NCI-H1105 treated with DMSO at 0.1 percent for 48 hours (cell line): Measurements from ENCODE around the gene SLC9A8.
"Not testable (repeated sequence)": the region's sequence is repeated elsewhere in the genome, so short reads cannot be mapped to it uniquely, and the experiment has no call there.

Experiments used
- DNase-seq: peaks from one replicate; lab custom pipeline; 2025; lab: John Stamatoyannopoulos, UW

SLC9A8 gene

DNA sequence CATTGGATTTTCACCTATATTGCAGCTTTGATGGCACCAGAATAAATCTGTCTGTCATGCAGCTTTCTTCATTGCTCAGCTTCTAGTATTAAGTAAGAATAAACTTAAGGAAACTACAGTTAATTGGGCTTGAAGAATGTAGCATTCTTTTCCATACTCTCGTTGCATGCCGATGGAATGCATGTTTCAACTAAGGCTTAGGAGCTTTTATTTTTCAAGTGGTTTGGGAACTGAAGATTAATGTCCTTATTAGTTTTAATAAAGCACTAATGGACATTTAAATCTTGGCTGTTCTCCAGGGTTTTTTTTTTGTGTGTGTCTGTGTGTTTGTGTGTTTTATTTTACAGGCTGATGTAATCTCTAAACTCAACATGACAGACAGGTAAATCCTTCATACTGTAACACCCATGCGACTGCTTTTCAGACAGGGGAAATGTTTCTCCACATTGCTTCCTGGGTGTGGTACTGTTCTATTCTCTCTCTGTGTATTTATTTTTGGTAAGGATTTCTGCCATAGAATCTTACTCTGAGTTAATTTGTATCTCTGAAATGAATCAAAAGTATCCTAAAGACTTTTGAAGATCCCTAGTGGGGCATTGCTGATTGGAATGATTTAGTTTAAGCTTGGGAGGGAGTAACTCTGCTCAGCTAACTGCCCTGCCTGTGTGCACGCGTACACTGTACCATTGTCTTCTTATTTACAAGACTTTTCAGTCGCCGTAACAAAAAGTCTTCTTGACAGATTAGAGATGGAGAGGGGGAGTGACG is 38.0 kb downstream of the SLC9A8 start:
- DNase-seq = no peak

GRCh38 chr20:49851231-49851705 is 38.6 kb downstream of the SLC9A8 start:
- no peak for DNase-seq

DNA sequence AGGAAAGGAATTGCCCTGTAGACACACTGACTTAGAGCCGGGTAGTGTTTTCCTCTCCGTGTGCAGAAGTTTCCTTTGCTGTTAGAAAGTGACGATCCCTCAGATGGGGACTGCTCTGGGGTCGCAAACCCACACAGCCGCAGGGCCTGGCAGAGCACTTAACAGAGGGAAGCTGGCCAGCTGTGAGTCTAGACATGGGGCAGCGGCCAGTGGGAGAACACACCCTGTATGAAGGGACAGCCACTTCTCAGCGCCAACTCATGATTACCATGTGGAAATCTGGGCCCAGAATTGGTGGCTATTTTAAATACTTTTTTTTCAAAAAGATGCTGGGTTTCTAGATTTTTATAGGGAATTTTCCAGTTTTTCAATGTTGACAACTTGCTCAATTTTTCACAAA is 39.4 kb downstream of the SLC9A8 start:
- DNase-seq = no peak

DNA sequence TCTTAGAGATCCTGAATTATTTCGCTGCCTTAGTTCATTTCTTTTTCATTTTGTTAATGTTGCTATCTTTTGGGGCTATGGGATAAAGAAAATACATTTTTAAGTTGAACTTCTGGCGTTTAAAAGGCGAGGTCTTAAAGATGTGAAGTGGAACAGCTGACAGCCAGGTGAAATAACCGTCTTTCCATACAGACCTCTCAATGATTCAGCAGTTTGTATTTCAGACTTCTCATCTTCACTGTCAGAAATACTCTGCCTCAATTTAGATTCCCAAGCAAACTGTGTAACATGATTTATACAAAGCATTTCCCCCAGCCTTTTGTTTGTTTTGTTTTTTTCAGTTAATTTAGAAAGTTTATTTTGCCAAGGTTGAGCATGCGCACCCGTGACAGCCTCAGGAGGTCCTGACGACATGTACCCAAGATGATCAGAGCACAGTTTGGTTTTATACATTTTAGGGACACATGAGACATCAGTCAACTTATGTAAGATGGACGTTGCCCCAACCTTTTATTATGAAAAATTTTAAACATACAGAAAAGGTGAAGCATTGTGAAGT is 40.0 kb downstream of the SLC9A8 start:
- DNase-seq = no peak

DNA sequence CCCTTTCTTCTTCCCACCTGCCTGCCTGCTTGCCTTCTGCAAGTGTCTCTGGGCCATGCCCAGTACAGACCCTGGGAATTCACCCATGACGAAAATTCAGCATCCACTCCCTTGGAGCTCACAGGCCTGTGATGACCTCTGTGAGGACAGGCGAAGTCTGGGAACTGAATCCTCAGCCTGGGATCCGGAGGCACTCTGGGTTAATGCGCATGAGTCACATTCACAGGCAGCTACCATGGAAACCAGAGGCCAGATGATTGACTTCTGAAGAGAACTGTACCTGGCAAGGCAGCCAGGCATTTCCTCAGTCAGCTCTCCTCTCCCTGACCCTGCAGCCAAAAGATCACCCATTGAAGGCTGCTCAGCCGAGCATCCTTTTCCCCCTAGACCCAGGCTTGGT is 41.0 kb downstream of the SLC9A8 start:
- DNase-seq = no peak

DNA sequence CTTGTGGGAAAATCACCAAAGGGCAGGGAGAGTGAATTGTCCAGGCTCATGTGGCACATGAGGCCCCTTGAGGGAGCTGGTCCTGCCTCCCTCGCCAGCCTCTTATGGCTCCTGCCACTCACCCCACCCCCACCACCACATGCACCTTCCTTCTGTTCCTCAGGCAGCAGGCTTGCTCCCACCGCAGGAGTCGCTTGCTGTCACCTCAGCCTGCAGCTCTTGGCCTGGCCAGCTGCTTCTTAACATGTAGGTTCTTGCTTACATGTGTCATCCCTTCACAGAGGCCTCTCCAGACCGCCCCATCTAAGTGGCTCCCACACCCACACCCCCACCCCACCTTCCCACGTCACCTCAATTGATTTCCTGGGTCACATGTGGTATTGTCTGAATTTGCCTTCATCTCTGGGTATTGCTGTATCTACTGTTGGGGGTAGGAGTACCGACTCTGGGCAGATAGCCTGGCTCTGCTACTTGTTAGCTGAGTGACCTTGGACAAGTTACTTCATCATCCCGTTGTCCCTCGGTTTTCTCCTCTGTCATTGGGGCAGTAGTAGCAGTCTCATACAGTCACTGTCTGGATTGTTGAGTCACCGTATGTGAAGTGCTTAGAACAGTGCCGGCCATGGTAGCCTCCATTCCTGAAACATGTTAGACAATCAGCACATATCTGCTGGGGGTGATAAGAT is 41.7 kb downstream of the SLC9A8 start:
- no peak for DNase-seq

- no peak for DNase-seq
These were observed 44.3 kb downstream of the SLC9A8 start for GRCh38 chr20:49856904-49857303.

- DNase-seq = no peak
These were observed 45.5 kb downstream of the SLC9A8 start for GRCh38 chr20:49858076-49858585.

GRCh38 chr20:49859011-49859410 is 46.4 kb downstream of the SLC9A8 start:
- no peak for DNase-seq

DNA sequence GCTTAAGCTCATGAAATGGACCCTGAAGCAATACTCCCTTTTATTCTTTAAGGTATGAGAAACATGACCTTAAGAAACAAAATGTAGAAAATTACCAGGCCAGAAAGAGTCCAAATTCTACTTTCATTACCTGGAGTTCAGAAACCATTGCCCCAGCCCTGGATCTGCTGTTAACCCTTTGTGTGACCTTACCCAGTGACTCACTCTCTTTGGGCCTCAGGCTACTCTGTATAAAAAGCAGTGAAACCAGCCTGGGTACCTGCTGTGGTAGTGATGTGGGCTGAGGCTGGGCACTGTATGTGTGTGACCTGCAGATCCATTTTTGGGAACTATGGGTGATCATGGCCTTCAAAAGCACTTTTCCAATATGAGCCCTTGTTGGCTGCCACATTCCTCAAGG is 47.2 kb downstream of the SLC9A8 start:
- no peak for DNase-seq

DNA sequence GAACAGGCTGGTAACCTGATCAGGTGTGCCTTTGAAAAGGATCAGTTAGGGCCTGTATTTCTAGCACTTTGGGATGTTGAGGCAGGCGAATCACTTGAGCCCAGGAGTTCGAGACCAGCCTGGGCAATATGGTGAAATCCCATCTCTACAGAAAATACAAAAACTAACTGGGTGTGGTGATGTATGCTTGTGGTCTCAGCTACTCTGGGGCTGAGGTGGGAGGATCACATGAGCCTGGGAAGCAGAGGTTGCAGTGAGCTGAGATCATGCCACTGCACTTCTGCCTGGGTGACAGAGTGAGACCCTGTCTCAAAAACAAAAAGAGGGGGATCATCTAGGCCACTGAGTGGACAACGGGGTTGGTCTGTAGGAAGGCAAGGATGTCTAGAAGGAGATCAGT is 48.6 kb downstream of the SLC9A8 start:
- not testable (repeated sequence) for DNase-seq

DNA sequence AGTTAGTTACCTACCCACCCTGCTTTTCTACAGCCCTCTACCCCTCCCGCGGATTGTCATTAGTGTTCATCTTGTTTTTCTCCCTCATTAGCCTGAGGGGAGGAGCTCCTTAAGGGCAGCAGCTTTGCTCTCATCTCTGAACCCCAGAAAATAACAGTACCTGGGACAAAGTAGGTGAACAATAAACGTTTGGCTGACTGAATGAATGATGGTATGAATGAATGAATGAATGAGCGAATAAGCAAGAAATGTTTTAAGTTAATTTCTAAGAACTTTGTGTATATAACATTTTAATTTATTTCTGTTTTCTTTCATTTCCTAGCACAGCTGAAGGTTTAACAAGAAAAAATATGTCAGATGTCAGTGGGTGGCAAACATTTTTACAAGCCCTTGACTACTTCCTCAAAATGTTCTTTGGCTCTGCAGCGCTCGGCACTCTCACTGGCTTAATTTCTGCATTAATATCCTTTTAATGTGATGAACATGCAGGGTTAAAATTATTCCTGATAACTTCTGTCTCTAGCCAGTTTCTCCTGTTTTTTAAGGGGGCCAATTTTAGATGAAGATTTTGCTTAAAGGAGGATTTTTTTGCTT is 50.1 kb downstream of the SLC9A8 start:
- no peak for DNase-seq

GRCh38 chr20:49863666-49864065 is 51.0 kb downstream of the SLC9A8 start:
- no peak for DNase-seq

DNA sequence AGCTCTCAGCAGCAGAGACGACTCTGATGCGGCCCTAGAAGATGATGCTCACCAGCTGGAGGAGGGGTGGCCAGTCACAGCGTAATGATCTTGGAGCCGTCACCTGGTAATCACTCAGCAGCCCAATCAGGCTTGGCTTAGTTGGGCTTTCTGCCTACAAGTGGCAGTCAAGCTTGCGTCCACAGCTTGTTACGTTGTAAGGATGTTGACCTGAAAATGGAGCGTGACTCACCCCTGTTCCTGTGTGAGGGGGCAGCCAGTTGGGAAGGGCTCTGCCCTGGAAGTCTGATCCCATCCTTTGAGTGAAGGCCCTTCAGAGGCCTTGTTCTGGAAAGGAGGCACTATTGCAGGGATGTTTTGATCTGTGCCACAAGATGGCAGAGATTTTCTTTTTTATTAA is 52.9 kb downstream of the SLC9A8 start:
- no peak for DNase-seq

DNA sequence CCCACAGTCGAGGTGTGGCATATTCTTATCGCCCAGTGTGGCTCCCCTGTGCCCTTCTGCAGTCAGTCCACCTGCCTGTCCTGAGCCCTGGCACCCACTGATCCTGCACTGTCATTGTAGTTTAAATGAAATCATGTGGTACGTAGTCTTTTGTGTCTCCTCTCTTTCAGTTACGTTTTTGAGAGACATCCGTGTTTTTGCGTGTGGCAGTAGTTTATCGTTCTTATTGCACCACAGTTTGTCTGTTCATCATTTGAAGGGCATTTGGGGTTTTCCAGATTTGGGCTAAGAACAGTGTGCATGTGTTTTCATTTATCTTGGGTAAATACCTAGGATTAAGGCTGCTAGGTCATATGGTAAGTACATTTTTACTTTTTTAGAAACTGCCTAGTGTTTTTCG is 53.4 kb downstream of the SLC9A8 start:
- no peak for DNase-seq

DNA sequence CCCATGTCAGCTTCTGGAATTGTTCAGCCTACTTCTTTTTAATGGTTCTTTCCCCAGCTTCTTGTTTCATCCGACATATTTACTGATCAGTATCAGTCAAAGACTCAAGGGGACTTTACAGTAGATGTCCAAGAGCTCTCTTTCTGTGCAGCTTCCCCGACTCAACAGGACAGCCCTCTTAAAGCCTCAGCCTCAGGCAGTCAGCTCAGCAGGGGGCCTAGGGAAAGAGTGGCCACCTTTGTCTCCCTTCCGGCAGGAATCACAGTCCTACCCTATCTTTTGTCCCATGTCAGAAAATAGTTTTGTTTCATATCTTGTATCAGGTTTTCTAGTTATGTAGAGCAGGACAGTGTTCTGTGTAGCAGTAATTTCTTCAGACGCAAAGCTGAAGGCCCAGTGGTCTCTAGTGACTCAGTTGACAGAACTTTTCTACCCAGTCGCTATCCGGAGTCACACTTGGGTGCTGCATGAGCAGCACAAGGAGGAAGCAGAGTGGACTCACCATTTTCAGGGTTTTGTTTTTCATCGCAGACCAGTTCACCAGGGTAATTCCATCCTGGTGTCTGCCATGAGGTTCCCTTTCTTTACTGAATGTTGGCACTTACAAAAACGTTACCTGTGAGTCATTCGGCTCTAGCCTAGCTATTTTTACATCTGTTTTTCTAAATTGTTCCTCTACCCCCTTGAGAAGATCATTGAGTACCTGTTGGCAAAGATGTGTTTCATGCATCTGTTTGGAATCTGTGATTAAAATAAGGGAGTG is 55.0 kb downstream of the SLC9A8 start:
- no peak for DNase-seq

DNA sequence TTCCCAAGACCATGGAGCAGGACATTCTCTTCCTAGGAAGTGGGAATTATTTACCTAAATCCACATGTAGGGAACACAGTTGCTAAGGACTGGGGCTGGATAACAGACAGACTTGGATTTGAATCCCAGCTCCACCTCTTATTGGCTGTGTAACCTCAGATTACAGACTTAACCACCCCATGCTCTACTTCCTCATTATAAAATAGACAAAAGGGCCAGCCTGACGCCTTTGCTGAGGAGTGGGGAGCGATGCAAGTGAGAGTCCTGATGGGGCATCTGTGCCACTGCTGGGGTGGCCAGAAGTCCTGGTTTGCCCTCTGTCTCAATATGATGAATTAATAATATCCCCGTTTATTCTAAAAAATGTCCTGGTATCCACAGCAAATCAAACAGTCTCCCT is 55.9 kb downstream of the SLC9A8 start:
- DNase-seq = no peak

GRCh38 chr20:49868964-49869363 is 56.3 kb downstream of the SLC9A8 start:
- DNase-seq = no peak

DNA sequence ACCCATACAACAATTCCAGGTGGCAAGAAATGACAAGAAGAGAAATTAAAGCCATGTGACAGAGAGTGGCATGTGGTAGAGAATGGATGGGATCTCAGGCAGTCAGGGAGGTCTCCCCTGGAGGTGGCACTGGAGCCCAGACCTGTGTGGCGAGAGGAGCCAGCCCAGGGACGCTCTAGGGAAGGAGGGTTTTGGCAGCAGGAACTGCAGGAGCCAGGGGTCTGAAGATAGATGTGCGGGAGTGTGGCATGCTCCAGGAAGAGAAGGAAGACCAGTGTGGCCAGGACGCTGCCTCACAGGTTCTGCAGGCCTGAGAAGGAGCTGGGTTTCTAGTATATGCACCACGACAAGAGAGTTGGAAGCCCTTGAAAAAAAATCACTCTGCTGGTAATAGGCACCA is 57.6 kb downstream of the SLC9A8 start:
- DNase-seq = no peak

DNA sequence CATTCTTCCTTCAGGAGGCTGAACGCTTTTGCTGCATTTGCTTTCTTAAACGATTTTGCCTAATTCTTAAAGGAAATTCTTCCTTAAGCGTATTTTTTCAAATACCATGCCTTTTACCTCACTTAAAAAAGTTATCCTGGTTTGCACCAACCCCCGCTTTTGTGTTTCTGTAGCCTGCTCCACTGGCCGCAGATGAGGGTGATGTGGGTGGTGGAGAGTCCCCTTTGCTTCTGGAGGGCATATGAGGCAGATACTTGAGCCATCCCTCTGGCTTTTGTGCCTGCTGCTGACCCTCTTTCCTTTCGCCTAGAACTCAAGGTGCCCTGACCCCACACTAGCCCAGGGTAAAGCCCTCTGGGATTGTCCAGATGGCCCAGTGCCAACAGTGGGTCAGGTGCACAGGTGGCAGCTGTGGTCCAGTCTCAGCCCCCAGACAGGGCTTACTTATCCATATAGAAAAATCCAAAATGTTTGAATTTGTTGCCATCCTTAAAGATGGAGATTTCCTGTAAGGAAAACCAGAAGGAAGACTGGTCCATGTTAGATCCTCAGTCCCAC is 58.8 kb downstream of the SLC9A8 start:
- no peak for DNase-seq

DNA sequence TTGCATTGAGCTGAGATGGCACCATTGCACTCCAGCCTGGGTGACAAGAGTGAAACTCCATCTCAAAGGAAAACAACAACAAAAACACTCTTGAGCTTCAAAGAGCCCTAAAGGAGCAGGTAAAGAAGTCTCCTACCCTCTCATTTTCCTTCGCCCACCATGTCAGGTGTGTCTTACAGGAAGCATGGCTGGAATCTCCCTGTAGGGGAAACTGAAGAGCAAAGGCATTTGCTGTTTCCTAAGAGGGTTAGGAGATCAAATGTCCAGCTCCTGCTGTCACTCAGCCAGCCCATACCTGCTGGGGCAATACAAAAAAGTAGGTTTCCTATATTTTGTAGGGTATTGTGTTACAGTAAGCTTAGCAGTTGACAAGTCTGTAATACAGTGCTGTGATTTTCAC is 59.4 kb downstream of the SLC9A8 start:
- DNase-seq = no peak

GRCh38 chr20:49874696-49875095 is 62.1 kb downstream of the SLC9A8 start:
- DNase-seq = no peak
